AG04449 (cell line): ENCODE measurements around the gene MRTFA.

ENCODE experiments used
- CTCF ChIA-PET: fragments of 350-600 bp; formaldehyde crosslinking; extraction: SDS; loops from one replicate; lab custom pipeline; 2021; ENCODE audit warnings: antibody characterized with exemption; lab: Yijun Ruan, JAX
- POLR2A ChIA-PET: fragments of 400-600, 350-600 bp; formaldehyde crosslinking; extraction: SDS; loops from one replicate; lab custom pipeline; 2020; ENCODE audit warnings: antibody characterized with exemption, inconsistent platforms; lab: Yijun Ruan, JAX
- DNase-seq: peaks from one replicate; pipeline ENCODE4 v3.0.0-alpha.2; 2010; ENCODE audit warnings: low read depth, low spot score
- H3K4me3 ChIP-seq: 2 replicates; pipeline ENCODE4 v1.5.1; 2011; ENCODE audit warnings: low read depth, mild to moderate bottlenecking, control low read depth, low read length
- TF ChIP-seq, protein P1 (sequence below): IDR thresholded peaks from one replicate; pipeline ENCODE4 v1.5.1; 2011; ENCODE audit warnings: mild to moderate bottlenecking, moderate library complexity, low read length, control low read depth, inconsistent platforms; ENCODE audit not compliant: insufficient read depth; ENCODE audit errors: missing control alignments

MRTFA gene

DNA sequence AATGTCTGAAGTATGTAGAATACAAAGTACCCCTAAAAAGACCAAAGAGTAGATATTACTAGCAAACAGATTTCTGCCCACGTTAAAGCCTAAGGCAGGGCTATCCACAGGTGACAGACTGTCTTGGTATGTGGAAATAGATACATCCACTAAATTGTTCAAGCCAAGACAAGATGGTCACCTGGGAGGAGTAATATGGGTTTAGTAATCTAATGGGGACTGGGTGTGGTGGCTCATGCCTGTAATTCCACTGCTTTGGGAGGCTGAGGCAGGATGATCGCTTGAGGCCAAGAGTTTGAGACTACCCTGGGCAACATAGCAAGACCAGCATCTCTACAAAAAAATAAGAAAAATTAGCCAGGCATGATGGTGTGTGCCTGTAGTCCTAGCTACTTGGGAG, 258.6 kb downstream of the MRTFA start:
- ChIA-PET POLR2A (interaction anchor here (0.6 kb wide), 1 partner anchor 20 kb away, joined by 4 read pairs; no protein-coding TSS in a partner anchor), CTCF (interaction anchor here (1.2 to 1.7 kb wide), 2 partner anchors 109 to 268 kb away, joined by 3 to 4 read pairs; no protein-coding TSS in a partner anchor)
- DNase-seq = no peak

DNA sequence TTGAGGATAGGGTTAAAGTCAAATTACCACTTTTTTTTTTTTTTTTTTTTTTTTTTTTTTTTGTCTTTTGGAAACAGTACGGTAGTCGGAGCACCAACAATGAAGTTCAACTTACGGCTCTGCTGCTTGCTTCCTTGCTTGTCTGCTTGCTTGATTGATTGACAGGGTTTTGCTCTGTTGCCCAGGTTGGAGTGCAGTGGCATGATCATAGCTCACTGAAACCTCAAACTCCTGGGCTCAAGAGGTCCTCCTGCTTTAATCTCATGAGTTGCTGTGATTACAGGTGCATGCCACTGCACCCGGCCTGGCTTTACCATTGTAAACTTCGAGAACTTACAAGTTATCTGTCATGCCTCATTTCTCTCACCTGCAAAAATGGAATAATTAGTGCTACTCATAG, 260.4 kb downstream of the MRTFA start:
- TF ChIP-seq, protein P1, sequence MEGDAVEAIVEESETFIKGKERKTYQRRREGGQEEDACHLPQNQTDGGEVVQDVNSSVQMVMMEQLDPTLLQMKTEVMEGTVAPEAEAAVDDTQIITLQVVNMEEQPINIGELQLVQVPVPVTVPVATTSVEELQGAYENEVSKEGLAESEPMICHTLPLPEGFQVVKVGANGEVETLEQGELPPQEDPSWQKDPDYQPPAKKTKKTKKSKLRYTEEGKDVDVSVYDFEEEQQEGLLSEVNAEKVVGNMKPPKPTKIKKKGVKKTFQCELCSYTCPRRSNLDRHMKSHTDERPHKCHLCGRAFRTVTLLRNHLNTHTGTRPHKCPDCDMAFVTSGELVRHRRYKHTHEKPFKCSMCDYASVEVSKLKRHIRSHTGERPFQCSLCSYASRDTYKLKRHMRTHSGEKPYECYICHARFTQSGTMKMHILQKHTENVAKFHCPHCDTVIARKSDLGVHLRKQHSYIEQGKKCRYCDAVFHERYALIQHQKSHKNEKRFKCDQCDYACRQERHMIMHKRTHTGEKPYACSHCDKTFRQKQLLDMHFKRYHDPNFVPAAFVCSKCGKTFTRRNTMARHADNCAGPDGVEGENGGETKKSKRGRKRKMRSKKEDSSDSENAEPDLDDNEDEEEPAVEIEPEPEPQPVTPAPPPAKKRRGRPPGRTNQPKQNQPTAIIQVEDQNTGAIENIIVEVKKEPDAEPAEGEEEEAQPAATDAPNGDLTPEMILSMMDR = no peak
- no peak overlapping the region for H3K4me3 ChIP-seq
- ChIA-PET CTCF (interaction anchor here (1.2 to 1.7 kb wide), 2 partner anchors 61 to 270 kb away, joined by 4 read pairs; no protein-coding TSS in a partner anchor), POLR2A (no interaction called here)
- DNase-seq = no peak

More for the DNA sequence above, 258.6 kb downstream of the MRTFA start:
- TF ChIP-seq, protein P1 = no peak
- no peak overlapping the region for H3K4me3 ChIP-seq

DNA sequence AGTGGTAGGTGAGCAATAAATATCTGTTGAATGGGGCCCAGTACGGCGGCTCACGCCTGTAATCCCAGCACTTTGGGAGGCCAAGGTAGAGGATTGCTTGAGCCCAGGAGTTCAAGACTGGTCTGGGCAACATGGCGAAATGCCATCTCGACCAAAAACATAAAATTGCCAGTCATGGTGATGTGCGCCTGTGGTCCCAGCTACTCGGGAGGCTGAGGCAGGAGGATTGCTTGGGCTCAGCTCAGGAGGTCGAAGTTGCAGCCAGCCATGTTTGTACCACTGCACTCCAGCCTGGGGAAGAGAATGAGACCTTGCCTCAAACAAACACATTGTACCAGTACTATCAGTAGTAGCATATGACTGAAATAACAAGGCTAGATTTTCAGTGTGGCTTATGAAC, 262.0 kb downstream of the MRTFA start:
- no peak overlapping the region for H3K4me3 ChIP-seq
- TF ChIP-seq, protein P1 = no peak
- no peak for DNase-seq
- ChIA-PET POLR2A (no interaction called here), CTCF (interaction anchor here (1.2 to 1.3 kb wide), 2 partner anchors 9 to 27 kb away, joined by 3 to 5 read pairs; no protein-coding TSS in a partner anchor)

DNA sequence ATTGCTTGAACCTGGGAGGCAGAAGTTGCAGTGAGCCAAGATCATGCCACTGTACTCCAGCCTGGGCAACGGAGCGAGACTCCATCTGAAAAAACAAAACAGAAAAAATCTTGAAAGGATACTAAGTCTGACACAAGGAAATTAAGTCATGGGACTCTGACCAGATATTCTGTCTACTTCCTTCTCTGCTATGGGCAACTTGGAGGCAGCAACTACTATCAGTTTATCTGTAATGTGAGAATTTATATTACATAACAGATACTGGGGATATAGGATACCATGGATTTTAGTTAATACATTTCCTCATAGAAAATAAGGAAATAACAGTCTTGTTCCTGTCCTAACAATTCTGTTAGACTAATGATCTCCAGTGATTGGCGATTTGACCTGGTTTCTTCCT, 267.7 kb downstream of the MRTFA start:
- POLR2A ChIA-PET = no interaction called here
- H3K4me3 ChIP-seq = no peak overlapping the region
- TF ChIP-seq, protein P1 = no peak
- DNase-seq = no peak
- CTCF ChIA-PET = interaction anchor here (1.4 kb wide), 1 partner anchor 277 kb away, joined by 4 read pairs; no protein-coding TSS in a partner anchor

DNA sequence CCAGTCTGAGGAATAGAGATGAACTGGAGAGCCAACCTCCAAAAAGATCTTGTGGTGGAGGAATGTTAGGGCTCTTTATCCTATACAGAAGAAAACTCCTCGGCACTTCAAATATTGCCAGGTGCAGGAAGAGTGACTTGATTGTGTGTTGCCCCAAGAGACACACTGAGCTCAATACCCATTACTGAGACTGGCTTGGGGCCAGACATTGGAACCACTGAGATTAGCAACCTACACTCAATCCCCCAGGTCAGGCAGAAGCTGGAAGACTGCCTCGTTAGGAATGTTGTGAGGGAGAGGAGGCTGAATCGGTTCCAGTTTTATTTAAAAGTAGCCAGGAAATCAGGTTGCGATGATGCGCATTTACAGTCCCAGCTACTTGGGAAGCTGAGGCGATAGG, 268.5 kb downstream of the MRTFA start:
- ChIA-PET POLR2A (no interaction called here), CTCF (interaction anchor here (0.8 to 1.2 kb wide), 2 partner anchors 11 to 15 kb away, joined by 3 read pairs; no protein-coding TSS in a partner anchor)
- TF ChIP-seq, protein P1 = no peak
- no peak overlapping the region for H3K4me3 ChIP-seq
- no peak for DNase-seq

DNA sequence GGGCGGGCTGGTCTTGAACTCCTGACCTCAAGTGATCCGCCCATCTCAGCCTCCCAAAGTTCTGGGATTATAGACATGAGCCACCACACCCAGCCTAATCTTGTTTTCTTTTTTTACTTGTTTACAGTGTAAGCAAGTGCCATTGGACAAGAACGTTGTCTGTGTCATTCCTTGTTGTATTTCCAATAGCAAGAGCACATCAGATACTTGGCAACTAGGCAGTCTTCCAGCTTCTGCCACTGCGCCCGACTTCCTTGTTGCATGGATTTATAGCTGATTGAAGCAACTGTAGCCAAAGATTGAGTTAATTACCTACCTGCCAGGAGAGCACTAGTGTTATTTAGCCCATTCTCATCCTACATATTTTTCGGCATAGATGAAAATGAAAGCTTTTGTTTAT, 269.2 kb downstream of the MRTFA start:
- CTCF ChIA-PET = interaction anchor here (0.8 to 1.2 kb wide), 2 partner anchors 11 to 16 kb away, joined by 3 read pairs; no protein-coding TSS in a partner anchor
- DNase-seq = no peak
- POLR2A ChIA-PET = no interaction called here
- TF ChIP-seq, protein P1 = no peak
- no peak overlapping the region for H3K4me3 ChIP-seq
